GM12878 (cell line): ENCODE data around the gene MBNL1. TPM values are rescaled to one million over a fixed set of nuclear protein-coding genes. Genes with fewer than 3 reads are reported as not detected.

Experiments used
- ASH2L ChIP-seq: fragments of 300-600, 200-600 bp; sonication (generic); IDR thresholded peaks from 2 replicates; pipeline ENCODE4 v1.6.1; 2017; ENCODE audit warnings: low read depth, mild to moderate bottlenecking, borderline replicate concordance
- BACH1 ChIP-seq: fragments of 450-650 bp; IDR thresholded peaks from 2 replicates; pipeline ENCODE4 v1.6.1; 2017; ENCODE audit warnings: mild to moderate bottlenecking, borderline replicate concordance
- BCL3 ChIP-seq: IDR thresholded peaks from 2 replicates; pipeline ENCODE4 v1.6.1; 2011; ENCODE audit warnings: borderline replicate concordance, low read depth, mild to moderate bottlenecking, moderate library complexity, low read length; ENCODE audit not compliant: insufficient read depth, poor library complexity, severe bottlenecking
- BHLHE40 ChIP-seq, 2 experiments: fragments of 450-650 bp in 1 of 2; IDR thresholded peaks; 2 replicates each; pipeline ENCODE4 v1.6.1; 2011 to 2017; ENCODE audit warnings: low read depth in 2 of 2, borderline replicate concordance in 1 of 2, improper control_type of control experiment in 1 of 2, low read length in 1 of 2, mild to moderate bottlenecking in 1 of 2
- CBFB ChIP-seq: IDR thresholded peaks from 2 replicates; pipeline ENCODE4 v1.6.1; 2016; ENCODE audit warnings: antibody characterized with exemption, low read depth
- CEBPB ChIP-seq, 2 experiments: fragments of 150-350 bp in 1 of 2; IDR thresholded peaks; 2 replicates each; pipeline ENCODE4 v1.6.1; 2012 to 2014; ENCODE audit warnings: low read depth in 2 of 2, low read length in 2 of 2, borderline replicate concordance in 1 of 2, inconsistent platforms in 1 of 2
- CHD1 ChIP-seq: IDR thresholded peaks from 2 replicates; pipeline ENCODE4 v1.6.1; 2012; ENCODE audit warnings: low read depth, low read length, improper control_type of control experiment
- CREB1 ChIP-seq: IDR thresholded peaks from 2 replicates; pipeline ENCODE4 v1.6.1; 2012; ENCODE audit warnings: low read depth, mild to moderate bottlenecking, inconsistent platforms
- CUX1 ChIP-seq: IDR thresholded peaks from 2 replicates; pipeline ENCODE4 v1.6.1; 2012; ENCODE audit warnings: improper control_type of control experiment, low read depth, low read length; ENCODE audit not compliant: insufficient replicate concordance
- EP300 ChIP-seq, 2 experiments: fragments of 150-350 bp in 1 of 2; IDR thresholded peaks; 2 replicates each; pipeline ENCODE4 v1.6.1; 2011 to 2012; ENCODE audit warnings: low read depth in 2 of 2, low read length in 2 of 2, borderline replicate concordance in 1 of 2, improper control_type of control experiment in 1 of 2, inconsistent platforms in 1 of 2; ENCODE audit not compliant: control insufficient read depth in 1 of 2
- ETV6 ChIP-seq, 2 experiments: fragments of 450-650 bp in 1 of 2; IDR thresholded peaks in 1 of 2; conservative IDR thresholded peaks in 1 of 2; 2 replicates each; pipeline ENCODE4 v1.6.1; 2014; ENCODE audit warnings: antibody characterized with exemption in 1 of 2, borderline replicate concordance in 1 of 2, low read depth in 1 of 2, mild to moderate bottlenecking in 1 of 2, moderate library complexity in 1 of 2
- FOS ChIP-seq: IDR thresholded peaks from 3 replicates; pipeline ENCODE4 v1.6.1; 2011; ENCODE audit warnings: borderline replicate concordance; ENCODE audit not compliant: insufficient read length; ENCODE audit errors: extremely low read depth
- HDAC2 ChIP-seq: fragments of 200-600 bp; sonication (generic); IDR thresholded peaks from 2 replicates; pipeline ENCODE4 v1.6.1; 2017
- HDAC6 ChIP-seq: fragments of 200-600 bp; sonication (generic); IDR thresholded peaks from one replicate; pipeline ENCODE4 v1.8.0; 2017; ENCODE audit warnings: antibody characterized with exemption; ENCODE audit not compliant: unreplicated experiment
- IKZF2 ChIP-seq, 2 experiments: fragments of 450-650 bp; IDR thresholded peaks; 2 replicates each; pipeline ENCODE4 v1.6.1; 2017; ENCODE audit warnings: mild to moderate bottlenecking in 2 of 2, moderate library complexity in 2 of 2
- KDM1A ChIP-seq: fragments of 200-600 bp; sonication (generic); IDR thresholded peaks from 2 replicates; pipeline ENCODE4 v1.6.1; 2016; ENCODE audit warnings: borderline replicate concordance
- MYC ChIP-seq: IDR thresholded peaks from 2 replicates; pipeline ENCODE4 v1.6.1; 2011; ENCODE audit warnings: mild to moderate bottlenecking, low read length, moderate library complexity, inconsistent platforms; ENCODE audit not compliant: insufficient read depth, insufficient replicate concordance, insufficient read length, severe bottlenecking
- NR2F1 ChIP-seq: fragments of 450-650 bp; conservative IDR thresholded peaks from 2 replicates; pipeline ENCODE4 v1.6.1; 2017; ENCODE audit warnings: mild to moderate bottlenecking
- PML ChIP-seq: IDR thresholded peaks from 2 replicates; pipeline ENCODE4 v1.6.1; 2012; ENCODE audit warnings: low read length, inconsistent platforms
- POLR2AphosphoS2 ChIP-seq: IDR thresholded peaks from 2 replicates; pipeline ENCODE4 v1.6.1; 2011; ENCODE audit warnings: low read depth, mild to moderate bottlenecking, low read length, improper control_type of control experiment, moderate library complexity
- RB1 ChIP-seq: fragments of 450-650 bp; formaldehyde crosslinking; IDR thresholded peaks from 2 replicates; pipeline ENCODE4 v1.6.1; 2017; ENCODE audit warnings: mild to moderate bottlenecking, borderline replicate concordance
- RUNX3 ChIP-seq: IDR thresholded peaks from 2 replicates; pipeline ENCODE4 v1.6.1; 2012; ENCODE audit warnings: low read length, inconsistent platforms
- SRF ChIP-seq, 2 experiments: IDR thresholded peaks; 2 replicates each; pipeline ENCODE4 v1.6.1; 2011; ENCODE audit warnings: low read depth in 2 of 2, low read length in 2 of 2, mild to moderate bottlenecking in 1 of 2, moderate library complexity in 1 of 2
- SUPT20H ChIP-seq: IDR thresholded peaks from 2 replicates; pipeline ENCODE4 v1.6.1; 2011; ENCODE audit warnings: low read depth, mild to moderate bottlenecking, low read length, moderate library complexity, borderline replicate concordance; ENCODE audit not compliant: control insufficient read depth
- TAF1 ChIP-seq: IDR thresholded peaks from 2 replicates; pipeline ENCODE4 v1.6.1; 2011; ENCODE audit warnings: mild to moderate bottlenecking, low read depth, low read length, borderline replicate concordance
- polyA plus RNA-seq, 11 experiments: library from polyadenylated mRNA; depleted of rRNA in 4 of 11; unstranded in 6 of 11; stranded (reverse) in 5 of 11; fragments of >200 nt; fragmentation: Nextera tagmentation in 4 of 11; fragmentation: Illumina TruSeq in 1 of 11; extraction: Ambion mirVana in 4 of 11; extraction: Trizol in 1 of 11; gene quantifications; 1 replicate in 1 of 11; 2 replicates in 10 of 11; pipeline versions ENCODE4 v1.2.1 to v1.2.3, GENCODE V29; 2011 to 2016; ENCODE audit warnings: inconsistent platforms in 2 of 11, missing spikeins in 2 of 11, low read depth in 1 of 11
- total RNA-seq, 4 experiments: library from RNA; depleted of rRNA in 3 of 4; stranded (reverse); fragments of >200 nt in 3 of 4; fragmentation: Illumina TruSeq in 1 of 4; extraction: Trizol in 1 of 4; gene quantifications; 2 replicates each; pipeline versions ENCODE4 v1.2.1 to v1.2.3, GENCODE V29; 2013 to 2021

MBNL1 gene
- total and polyA plus RNA-seq, 10 of the 15 experiments (the other 5 are each of a cell fraction or from before 2014, with no cell fraction given), result 59.6 to 337 (median 143) TPM

- no peak for TF ChIP-seq POLR2AphosphoS2
- peak in 1 of 2 experiments; percentile 15; a peak in 1 of 4 replicates for TF ChIP-seq BHLHE40 (IDR thresholded peaks at IDR 0.05; ENCODE audit: borderline replicate concordance in 1 of 2, low read depth in 2 of 2, low read length in 1 of 2)
- peak; percentile 79 for TF ChIP-seq RUNX3
- peak; percentile 35 for TF ChIP-seq BCL3
- TF ChIP-seq HDAC6, result no peak
- TF ChIP-seq MYC, result no peak
- peak; percentile 70 for TF ChIP-seq IKZF2 (IDR thresholded peaks at IDR 0.05)
- TF ChIP-seq HDAC2, result no peak
- TF ChIP-seq FOS, result no peak
- TF ChIP-seq KDM1A, result no peak
- TF ChIP-seq SUPT20H, result no peak
- no peak for TF ChIP-seq ASH2L
- TF ChIP-seq SRF (IDR thresholded peaks at IDR 0.05; ENCODE audit: low read depth in 2 of 2, low read length in 2 of 2), result no peak
- TF ChIP-seq TAF1, result no peak
- no peak for TF ChIP-seq CHD1
- TF ChIP-seq CUX1, result no peak
- no peak for TF ChIP-seq RB1
- no peak for TF ChIP-seq CEBPB (IDR thresholded peaks at IDR 0.05; ENCODE audit: borderline replicate concordance in 1 of 2, low read depth in 2 of 2, low read length in 2 of 2)
- TF ChIP-seq BACH1, result no peak
- TF ChIP-seq PML, result no peak
- peak; percentile 58 to 72; a peak in 2 of 4 replicates for TF ChIP-seq EP300 (IDR thresholded peaks at IDR 0.05; ENCODE audit: borderline replicate concordance in 1 of 2, control insufficient read depth in 1 of 2, low read depth in 2 of 2, low read length in 2 of 2)
- no peak for TF ChIP-seq CREB1
- TF ChIP-seq CBFB, result 0 out of 2 replicates have a peak, but pooled peaks have one; percentile 23
- peak; percentile 87 for TF ChIP-seq NR2F1
- TF ChIP-seq ETV6 (conservative IDR thresholded peaks at IDR 0.05 in 1 of 2, IDR thresholded peaks at IDR 0.05 in 1 of 2; ENCODE audit: borderline replicate concordance in 1 of 2, low read depth in 1 of 2), result peak in 1 of 2 experiments; percentile 78; a peak in 1 of 4 replicates
These were observed 243.2 kb downstream of the MBNL1 start (continued) for GRCh38 chr3:152511904-152512303.
